Right lobe of liver (tissue), 4 donors: ENCODE data around the gene BTN3A1.

Experiments
- POLR2A ChIP-seq: fragments of 450-650 bp; IDR thresholded peaks from one replicate; pipeline ENCODE4 v1.6.1; 2017; ENCODE audit warnings: antibody characterized with exemption, mild to moderate bottlenecking
- TF ChIP-seq, protein P1 (sequence below), 4 donors: fragments of 200-600 bp in 3 of 4; fragments of 450-650 bp in 1 of 4; IDR thresholded peaks; one replicate each; pipeline versions ENCODE4 v1.5.1 to v1.8.0; 2016 to 2022; ENCODE audit warnings: antibody characterized with exemption in 4 of 4, mild to moderate bottlenecking in 2 of 4
- donor health status: DM: no; HTN: no; CAD: no.
- donor health status: DM: no; HTN: no; CAD: no.
- donor health status: DM: no; HTN: yes; CAD: no.

DNA sequence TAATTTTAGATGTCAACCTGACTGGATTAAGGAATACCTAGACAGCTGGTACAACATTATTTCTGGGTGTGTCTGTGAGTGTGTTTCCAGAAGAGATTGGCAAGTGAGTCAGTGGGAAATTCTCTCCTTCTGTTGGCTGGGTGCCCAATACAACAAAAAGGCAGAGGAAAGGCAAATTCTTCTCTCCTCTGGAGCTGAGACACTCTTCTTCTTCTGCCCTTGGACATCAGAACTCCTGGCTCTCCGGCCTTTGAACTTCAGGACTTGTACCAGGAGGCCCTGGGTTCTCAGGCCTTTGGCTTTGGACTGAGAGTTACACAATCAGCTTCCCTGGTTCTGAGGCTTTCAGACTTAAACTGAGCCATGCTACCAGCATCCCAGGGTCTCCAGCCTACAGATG is 7.8 kb upstream of the BTN3A1 start:
- TF ChIP-seq, protein P1, sequence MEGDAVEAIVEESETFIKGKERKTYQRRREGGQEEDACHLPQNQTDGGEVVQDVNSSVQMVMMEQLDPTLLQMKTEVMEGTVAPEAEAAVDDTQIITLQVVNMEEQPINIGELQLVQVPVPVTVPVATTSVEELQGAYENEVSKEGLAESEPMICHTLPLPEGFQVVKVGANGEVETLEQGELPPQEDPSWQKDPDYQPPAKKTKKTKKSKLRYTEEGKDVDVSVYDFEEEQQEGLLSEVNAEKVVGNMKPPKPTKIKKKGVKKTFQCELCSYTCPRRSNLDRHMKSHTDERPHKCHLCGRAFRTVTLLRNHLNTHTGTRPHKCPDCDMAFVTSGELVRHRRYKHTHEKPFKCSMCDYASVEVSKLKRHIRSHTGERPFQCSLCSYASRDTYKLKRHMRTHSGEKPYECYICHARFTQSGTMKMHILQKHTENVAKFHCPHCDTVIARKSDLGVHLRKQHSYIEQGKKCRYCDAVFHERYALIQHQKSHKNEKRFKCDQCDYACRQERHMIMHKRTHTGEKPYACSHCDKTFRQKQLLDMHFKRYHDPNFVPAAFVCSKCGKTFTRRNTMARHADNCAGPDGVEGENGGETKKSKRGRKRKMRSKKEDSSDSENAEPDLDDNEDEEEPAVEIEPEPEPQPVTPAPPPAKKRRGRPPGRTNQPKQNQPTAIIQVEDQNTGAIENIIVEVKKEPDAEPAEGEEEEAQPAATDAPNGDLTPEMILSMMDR (IDR thresholded peaks at IDR 0.05): no peak
- TF ChIP-seq POLR2A: no peak
